GM21515 (cell line): ENCODE results near the gene BTG2.
A peak's percentile ranks its signal among the peaks of the same experiment; 100 is the strongest.

Experiments
- ATAC-seq: cut with Tn5 transposase; IDR thresholded peaks from one replicate; pipeline ENCODE4 v1.9.1; 2021; ENCODE audit not compliant: unreplicated experiment

BTG2 gene

GRCh38 chr1:203338335-203339036 is 33.2 kb downstream of the BTG2 start:
- no peak for ATAC-seq

DNA sequence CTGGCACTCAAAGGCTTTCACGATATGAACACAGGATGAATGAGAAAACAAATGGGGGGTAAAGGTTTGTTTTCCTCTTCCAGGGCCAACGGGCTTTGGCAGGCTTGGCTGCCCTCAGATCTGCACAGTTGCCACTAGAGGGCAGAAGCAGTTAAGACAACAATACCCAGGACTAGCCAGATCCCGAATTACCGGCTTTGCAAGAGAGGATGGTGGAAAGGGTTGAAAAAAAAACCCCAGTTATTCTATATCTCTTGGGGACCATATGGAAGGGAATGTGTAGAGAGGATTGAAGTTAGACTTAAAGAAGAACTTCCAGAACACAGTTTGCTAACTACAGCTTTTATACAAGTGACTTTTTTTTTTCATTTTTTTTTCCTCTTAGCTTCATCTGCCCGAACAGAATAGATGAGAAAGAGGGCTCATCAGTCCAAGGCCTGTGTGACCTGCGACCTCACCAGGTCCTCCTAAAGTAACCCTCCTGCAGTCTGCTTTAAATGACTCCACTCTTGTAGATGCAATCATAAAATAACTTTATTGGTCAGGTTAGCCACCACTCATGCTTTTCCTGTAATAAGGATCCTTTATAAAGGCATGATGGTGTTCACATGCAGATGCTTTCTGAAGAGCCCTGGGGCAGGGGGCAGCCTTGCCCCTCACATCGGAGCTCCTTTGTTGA is 34.9 kb downstream of the BTG2 start:
- peak; percentile 57 for ATAC-seq

DNA sequence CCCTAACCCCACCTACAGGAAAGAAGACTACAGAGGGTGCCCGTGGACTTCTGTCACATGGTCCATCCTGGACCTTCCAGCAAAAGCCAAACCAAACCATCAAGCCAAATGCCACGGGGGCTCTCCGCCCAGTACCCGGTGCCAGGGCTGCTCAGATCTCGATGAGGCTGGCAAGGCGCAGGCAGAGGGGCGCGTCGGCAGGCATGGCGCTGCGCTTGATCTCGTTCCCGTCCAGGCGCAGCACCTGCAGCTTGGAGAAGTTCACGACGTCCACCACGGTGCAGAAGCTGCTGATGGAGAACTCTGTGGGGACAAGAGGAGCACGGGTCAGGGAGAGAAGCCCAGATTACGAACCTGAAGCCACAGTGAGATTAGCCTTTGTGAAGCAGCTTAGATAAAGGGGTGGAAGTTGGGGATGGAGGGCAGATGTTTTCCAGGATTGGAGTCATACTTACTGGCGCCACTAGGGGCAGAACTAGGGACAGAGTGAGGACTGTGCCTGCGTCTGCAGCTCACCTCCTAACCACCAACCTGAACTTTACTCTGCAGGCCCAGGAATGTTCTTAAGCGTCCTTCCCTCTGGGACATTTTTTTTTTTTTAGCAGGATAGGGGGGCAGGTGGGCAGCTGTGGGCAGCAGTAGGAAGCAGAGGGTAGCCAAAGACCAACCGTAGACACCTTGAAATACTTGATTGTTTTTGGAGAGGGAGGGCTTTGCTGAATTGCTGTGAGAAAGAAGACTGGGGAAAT is 37.0 kb downstream of the BTG2 start:
- ATAC-seq, result no peak

DNA sequence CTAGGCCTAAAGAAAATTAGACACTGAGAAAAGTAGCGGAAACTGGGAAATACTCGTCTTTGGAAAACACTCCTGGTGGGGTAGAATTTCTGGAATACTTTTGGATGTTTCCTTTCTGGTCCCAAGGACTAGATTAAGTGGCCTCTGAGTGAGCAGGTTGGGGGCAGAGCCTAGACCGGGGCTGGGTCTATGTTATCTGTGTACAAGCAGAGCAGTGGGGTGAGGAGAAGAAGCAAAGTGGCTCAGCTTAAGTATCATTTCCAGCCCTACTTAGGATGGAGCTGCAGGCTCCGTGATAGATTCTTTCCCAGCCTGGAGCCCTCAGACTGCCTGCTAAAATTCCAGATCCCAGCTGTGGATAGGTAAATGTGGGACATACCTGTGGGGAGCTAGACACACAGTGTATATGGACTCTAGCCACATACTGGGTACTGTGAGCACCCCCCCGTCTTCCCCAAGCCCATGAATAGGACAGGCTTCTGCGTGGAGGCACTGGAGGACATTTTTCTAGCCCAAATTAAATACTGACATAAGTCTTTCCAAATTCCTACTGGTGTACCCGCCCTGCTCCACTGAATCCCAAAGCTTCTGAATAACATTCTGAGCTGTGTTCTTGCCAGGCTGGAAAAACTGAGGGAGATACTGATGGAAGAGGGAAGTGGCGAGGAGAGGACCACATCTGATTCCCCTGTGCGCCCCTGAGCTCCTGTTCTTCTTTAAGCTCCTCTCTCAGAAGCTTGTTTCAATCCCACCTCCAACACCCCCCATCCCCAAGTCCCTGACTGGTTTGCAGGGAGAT is 38.8 kb downstream of the BTG2 start:
- no peak for ATAC-seq

GRCh38 chr1:203346060-203346768 is 40.9 kb downstream of the BTG2 start:
- ATAC-seq, result no peak

GRCh38 chr1:203346769-203347102 is 41.4 kb downstream of the BTG2 start:
- ATAC-seq, result no peak

DNA sequence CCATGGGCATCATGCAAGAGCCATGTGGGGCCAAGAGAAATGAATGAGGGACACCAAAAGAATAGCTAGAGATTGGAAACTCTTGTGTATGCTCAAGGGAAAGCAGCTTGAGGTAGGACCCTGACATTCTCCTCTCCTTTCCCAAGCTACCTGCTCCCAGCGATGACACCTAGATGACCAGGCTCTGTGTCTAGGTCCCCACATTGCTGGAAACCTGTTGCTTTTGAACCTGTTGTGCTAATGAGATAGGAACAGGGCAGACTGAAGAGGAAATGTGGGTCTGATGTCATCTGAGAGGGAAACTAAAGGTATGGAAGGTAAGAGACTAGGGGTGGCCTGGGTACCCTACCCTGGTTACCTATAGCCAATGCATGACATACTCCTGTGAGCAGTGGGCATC is 43.8 kb downstream of the BTG2 start:
- no peak for ATAC-seq

GRCh38 chr1:203349773-203350524 is 44.6 kb downstream of the BTG2 start:
- no peak for ATAC-seq

- ATAC-seq, result no peak
Measured at GRCh38 chr1:203351037-203351625, 45.8 kb downstream of the BTG2 start, which contains the start of gene FMOD. Gene FMOD, minus strand, starts transcription at chr1:203351122. Its CDS starts 2,852 bp downstream, at chr1:203348270.

- no peak for ATAC-seq
Measured at GRCh38 chr1:203353486-203353885, 48.2 kb downstream of the BTG2 start.

- ATAC-seq, result no peak
Measured at GRCh38 chr1:203354246-203354645, 48.9 kb downstream of the BTG2 start.

- no peak for ATAC-seq
Measured at GRCh38 chr1:203359010-203359571, 53.8 kb downstream of the BTG2 start.
